Measurements from ENCODE around the gene CELF5.
A peak's percentile ranks its signal among the peaks of the same experiment; 100 is the strongest.

The CELF5 gene

GRCh38 chr19:3274245-3274941 lies 49.9 kb downstream of the CELF5 start:
- no peak overlapping the region for H3K4me3 ChIP-seq (ENCODE audit: low read depth, low read length)
- no peak for TF ChIP-seq CTCF (IDR thresholded peaks at IDR 0.05; ENCODE audit: low read depth, low read length)

GRCh38 chr19:3274942-3275582 lies 50.6 kb downstream of the CELF5 start:
- peak; percentile 49 for TF ChIP-seq CTCF (IDR thresholded peaks at IDR 0.05; ENCODE audit: low read depth, low read length)
- H3K4me3 ChIP-seq (ENCODE audit: low read depth, low read length) = peak overlapping the region; percentile 53

- TF ChIP-seq CTCF (IDR thresholded peaks at IDR 0.05; ENCODE audit: low read depth, low read length) = 0 out of 2 replicates have a peak, but pooled peaks have one; percentile 1
- peak overlapping the region; percentile 53 for H3K4me3 ChIP-seq (ENCODE audit: low read depth, low read length)
Observed at GRCh38 chr19:3275583-3276340, 51.3 kb downstream of the CELF5 start.

- H3K4me3 ChIP-seq (ENCODE audit: low read depth, low read length) = no peak overlapping the region
- no peak for TF ChIP-seq CTCF (IDR thresholded peaks at IDR 0.05; ENCODE audit: low read depth, low read length)
Observed at GRCh38 chr19:3276341-3276799, 51.9 kb downstream of the CELF5 start.

GRCh38 chr19:3277649-3278048 lies 53.2 kb downstream of the CELF5 start:
- no peak overlapping the region for H3K4me3 ChIP-seq (ENCODE audit: low read depth, low read length)
- TF ChIP-seq CTCF (IDR thresholded peaks at IDR 0.05; ENCODE audit: low read depth, low read length) = no peak

GRCh38 chr19:3278294-3278693 lies 53.8 kb downstream of the CELF5 start:
- TF ChIP-seq CTCF (IDR thresholded peaks at IDR 0.05; ENCODE audit: low read depth, low read length) = no peak
- H3K4me3 ChIP-seq (ENCODE audit: low read depth, low read length) = no peak overlapping the region

Data from WI38 (cell line).